Stimulated activated CD4-positive, alpha-beta T cell treated with anti-CD3 and anti-CD28 coated beads, Interleukin-12 subunit alpha, Interleukin-12 subunit beta, amount 100 ng/mL, for 24 hours (primary cell): Measurements from ENCODE around the gene OR8H2.
"Not testable (repeated sequence)": the region's sequence is repeated elsewhere in the genome, so short reads cannot be mapped to it uniquely, and the experiment has no call there.

Source experiments
- DNase-seq, 2 experiments: peaks; one replicate each; pipeline ENCODE4 v3.0.0-alpha.2; 2020; ENCODE audit warnings: low read depth in 2 of 2

OR8H2 gene

DNA sequence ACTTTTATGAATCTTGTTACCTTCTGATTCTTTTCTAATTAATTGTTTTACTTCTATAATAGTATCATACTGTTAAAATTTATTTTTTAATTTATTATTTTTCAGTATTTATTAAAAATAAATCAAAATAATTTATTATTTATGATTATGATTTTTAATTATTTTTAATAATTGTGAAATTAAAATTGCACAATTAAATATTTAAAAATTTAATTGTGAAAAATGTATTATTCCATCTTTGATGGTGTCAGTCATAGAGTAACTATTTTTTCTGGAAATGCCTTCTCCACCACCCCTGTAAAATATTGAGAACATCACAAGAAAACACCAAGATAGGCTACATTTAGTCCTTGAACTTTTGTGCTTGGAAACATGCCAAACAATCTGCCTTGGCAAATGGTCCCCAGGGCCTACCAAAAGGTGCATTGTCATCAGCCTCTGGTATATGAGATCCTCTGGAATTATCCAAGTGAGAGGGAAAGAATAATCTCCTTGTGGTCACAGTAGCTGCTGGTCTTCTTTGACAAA lies at the start of gene OR8H2:
OR8H2 (plus strand) TSS at position 478 of the 528 bp plus-strand sequence. CDS start 1,356 bp downstream, outside the sequence.
- DNase-seq: no peak

DNA sequence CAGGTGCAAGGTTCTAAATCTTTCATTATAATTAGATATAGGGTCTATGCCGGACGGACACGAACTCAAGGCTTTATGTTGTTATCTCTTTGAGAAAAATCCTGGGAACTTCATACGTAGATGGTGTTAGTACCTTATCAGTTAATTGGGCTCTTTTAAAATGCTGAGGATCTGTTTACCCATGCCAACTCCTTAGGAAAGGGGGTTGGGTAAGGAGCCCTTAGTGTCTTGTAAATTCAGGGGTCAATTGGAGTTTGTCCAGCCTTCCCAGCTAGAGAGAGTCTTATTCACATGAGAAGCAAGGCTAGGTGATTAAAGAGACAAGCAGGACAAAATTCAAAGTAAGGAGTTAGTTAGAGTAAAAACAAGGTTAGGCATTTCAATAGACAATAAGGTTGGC lies 47.1 kb upstream of the OR8H2 start:
- DNase-seq: not testable (repeated sequence)

- DNase-seq: not testable (repeated sequence)
Measured at GRCh38 chr11:56057661-56058237, 45.7 kb upstream of the OR8H2 start.

DNA sequence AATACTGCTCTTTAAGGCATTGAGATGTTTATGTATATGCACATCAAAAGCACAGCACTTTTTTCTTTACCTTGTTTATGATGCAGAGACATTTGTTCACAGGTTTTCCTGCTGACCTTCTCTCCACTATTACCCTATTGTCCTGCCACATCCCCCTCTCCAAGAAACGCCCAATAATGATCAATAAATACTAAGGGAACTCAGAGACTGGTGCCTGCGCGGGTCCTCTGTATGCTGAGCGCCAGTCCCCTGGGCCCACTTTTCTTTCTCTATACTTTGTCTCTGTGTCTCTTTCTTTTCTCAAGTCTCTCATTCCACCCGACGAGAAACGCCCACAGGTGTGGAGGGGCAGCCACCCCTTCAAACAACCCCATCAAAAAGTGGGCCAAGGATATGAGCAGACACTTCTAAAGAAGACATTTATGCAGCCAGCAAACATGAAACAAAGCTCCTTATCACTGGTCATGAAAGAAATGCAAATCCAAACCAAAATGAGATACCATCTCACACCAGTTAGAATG lies 45.2 kb upstream of the OR8H2 start:
- DNase-seq: not testable (repeated sequence)

DNA sequence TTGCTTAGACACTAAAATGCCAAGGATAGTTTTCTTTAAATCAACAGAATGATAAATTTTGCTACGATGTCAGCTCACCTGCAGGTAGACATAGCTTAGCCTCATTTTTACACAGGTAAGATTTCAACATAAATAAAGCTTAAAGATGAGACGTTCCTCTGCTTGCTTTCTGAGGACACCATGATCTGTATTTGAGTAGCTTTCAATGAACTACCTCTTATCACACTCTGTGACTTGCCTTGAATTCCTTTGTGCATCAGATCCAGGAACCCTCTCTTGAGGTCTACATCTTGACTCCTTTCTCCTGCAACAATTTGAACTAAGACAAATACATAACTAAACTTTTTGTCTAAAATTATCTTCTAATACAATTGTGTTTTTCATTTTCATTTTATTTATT lies 36.5 kb upstream of the OR8H2 start:
- no peak for DNase-seq

DNA sequence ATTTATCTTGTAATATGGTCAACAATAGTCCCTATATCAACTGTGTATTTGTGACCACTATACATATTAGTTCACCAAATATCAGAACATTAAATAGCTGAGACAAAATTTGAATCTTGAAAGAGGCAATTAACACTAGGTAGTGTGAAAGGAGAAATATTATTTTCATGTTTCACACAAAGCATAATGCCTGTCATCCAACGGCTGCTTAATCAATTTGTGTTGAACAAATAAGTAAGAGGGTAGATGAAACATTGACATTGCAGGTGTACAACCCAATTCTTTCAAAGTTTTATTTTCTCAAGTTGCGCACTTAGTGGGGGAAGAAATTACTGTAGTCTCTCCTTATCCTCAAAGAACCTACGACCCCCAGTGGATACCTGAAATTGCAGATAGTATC lies 13.8 kb upstream of the OR8H2 start:
- DNase-seq: no peak

DNA sequence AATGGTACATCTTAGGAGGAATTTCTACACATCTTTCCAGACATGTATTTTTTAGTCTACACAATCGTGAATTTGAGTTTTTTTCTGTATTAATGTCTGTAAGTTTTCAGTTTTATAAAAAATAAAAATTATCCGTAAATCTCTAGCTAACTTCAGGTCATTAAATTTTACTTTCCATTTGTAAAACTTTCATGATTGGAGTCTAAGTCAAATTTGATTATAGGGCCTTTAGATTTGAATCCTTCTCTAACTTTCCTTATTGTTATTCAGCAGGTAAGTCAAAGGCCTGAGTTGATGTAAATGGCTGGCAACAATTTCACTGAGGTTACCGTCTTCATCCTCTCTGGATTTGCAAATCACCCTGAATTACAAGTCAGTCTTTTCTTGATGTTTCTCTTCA lies 10.5 kb upstream of the OR8H2 start, which contains the start of gene OR8I2:
OR8I2 (plus strand) TSS at position 301 of the 400 bp plus-strand sequence; CDS start at position 301, 0 bp downstream.
- no peak for DNase-seq

GRCh38 chr11:56122073-56122472 lies 18.6 kb downstream of the OR8H2 start, which contains the start of gene OR8H3:
TSS of gene OR8H3 (plus strand) at chr11:56122373. CDS start at chr11:56122373, 0 bp downstream.
- DNase-seq: no peak

DNA sequence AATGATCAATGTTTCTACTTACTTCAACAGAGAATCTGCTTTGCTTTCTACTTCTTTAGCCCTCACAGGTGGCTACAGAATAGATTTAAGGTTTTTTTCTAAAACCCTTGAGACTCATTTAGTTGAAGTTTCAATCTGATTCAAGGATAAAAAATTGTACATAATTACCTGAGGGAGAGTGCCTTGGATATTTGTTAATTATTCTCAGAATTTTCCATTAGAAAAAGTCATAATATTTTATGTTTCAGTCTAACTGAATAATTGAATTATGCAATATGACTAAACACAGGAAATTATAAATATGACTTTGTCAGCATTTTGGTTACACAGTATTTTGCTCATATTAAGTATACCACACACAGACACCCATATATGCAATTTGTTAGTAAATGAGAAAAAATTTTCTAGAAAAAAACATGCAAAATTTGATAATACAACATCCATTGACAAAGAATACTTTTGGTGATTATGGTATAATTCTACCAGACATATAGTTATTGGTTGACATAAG lies 36.7 kb downstream of the OR8H2 start, which contains the start of gene OR8J3:
OR8J3 (minus strand) TSS at position 51 of the 511 bp plus-strand sequence. CDS start 2,483 bp downstream, outside the sequence.
- no peak for DNase-seq

DNA sequence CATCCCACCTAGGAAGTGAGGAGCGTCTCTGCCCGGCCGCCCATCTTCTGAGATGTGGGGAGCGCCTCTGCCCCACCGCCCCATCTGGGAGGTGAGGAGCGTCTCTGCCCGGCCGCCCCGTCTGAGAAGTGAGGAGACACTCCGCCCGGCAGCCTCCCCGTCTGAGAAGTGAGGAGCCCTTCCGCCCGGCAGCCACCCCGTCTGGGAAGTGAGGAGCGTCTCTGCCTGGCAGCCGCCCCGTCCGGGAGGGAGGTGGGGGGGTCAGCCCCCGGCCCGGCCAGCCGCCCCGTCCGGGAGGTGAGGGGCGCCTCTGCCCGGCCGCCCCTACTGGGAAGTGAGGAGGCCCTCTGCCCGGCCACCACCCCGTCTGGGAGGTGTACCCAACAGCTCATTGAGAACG lies 40.2 kb downstream of the OR8H2 start:
- not testable (repeated sequence) for DNase-seq

DNA sequence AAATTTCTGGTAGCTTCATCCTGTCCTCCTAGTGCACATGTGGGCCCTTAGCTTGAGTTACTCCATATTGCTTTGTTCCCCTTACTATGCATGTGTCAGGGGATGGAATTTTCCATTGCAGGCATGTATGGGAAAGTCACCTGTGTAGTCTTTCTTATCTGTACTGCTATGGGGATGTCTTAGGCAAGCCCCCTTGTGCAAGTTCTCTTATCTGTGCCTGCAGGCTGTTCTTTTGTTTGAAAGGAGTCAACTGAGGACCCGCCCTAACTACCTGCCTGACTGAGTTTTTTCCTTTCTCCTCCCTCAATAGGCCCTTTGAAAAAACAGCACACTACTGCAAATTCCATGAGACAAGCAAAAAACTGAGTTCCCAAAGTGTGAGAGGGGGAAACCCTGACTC lies 47.9 kb downstream of the OR8H2 start:
- DNase-seq: no peak

DNA sequence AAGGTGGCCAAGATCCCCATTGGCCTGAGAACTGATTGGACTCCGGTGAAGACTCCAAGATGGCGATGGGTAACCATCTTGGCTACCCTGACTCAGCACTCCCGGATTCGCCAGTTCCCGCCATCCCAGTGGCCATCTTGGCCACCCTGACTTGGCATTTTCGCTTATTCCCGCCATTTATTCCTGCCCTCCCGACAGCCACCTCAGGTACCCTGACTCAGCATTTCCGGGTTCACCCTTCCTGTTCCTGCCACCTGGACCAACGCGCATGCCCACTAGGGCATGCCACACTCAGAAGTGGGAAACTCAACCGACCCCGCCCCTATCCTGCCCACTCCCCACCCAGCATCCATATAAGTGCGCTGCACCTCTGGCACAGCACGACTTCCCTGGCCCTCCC lies 48.8 kb downstream of the OR8H2 start:
- DNase-seq: no peak
